Measurements from ENCODE around the gene PCBP3.

PCBP3 gene

GRCh38 chr21:45940091-45940490, 296.6 kb downstream of the PCBP3 start:
- TF ChIP-seq, protein P1, sequence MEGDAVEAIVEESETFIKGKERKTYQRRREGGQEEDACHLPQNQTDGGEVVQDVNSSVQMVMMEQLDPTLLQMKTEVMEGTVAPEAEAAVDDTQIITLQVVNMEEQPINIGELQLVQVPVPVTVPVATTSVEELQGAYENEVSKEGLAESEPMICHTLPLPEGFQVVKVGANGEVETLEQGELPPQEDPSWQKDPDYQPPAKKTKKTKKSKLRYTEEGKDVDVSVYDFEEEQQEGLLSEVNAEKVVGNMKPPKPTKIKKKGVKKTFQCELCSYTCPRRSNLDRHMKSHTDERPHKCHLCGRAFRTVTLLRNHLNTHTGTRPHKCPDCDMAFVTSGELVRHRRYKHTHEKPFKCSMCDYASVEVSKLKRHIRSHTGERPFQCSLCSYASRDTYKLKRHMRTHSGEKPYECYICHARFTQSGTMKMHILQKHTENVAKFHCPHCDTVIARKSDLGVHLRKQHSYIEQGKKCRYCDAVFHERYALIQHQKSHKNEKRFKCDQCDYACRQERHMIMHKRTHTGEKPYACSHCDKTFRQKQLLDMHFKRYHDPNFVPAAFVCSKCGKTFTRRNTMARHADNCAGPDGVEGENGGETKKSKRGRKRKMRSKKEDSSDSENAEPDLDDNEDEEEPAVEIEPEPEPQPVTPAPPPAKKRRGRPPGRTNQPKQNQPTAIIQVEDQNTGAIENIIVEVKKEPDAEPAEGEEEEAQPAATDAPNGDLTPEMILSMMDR (IDR thresholded peaks at IDR 0.05; ENCODE audit: low read depth, low read length, missing control alignments) = no peak
- no peak overlapping the region for H3K4me3 ChIP-seq (replicated peaks; ENCODE audit: low read depth, low read length)
- DNase-seq (ENCODE audit: extremely low read depth, low read depth) = no peak

GRCh38 chr21:45940621-45941337, 297.3 kb downstream of the PCBP3 start:
- no peak for DNase-seq (ENCODE audit: extremely low read depth, low read depth)
- TF ChIP-seq, protein P1 (IDR thresholded peaks at IDR 0.05; ENCODE audit: low read depth, low read length, missing control alignments) = no peak

DNA sequence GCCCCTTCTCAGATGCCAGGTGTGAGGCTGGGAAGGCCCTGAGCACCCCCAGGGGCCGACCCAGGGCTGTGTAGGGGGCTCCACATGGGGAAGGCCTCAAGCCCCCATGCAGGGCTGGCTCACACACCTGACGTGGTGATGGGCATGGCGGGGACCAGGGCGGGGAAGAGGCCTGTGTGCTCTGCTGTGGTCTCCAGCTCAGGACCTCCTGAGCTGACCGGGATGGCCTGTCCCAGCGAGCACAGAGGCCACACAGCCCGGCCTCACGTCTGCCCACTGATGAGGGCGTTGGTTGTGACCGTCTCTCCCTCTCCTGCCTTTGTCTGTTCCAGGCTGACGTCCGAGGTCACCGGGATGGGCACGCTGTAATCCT, 297.8 kb downstream of the PCBP3 start:
- TF ChIP-seq, protein P1 (IDR thresholded peaks at IDR 0.05; ENCODE audit: low read depth, low read length, missing control alignments) = no peak
- no peak for DNase-seq (ENCODE audit: extremely low read depth, low read depth)
- no peak overlapping the region for H3K4me3 ChIP-seq (replicated peaks; ENCODE audit: low read depth, low read length)

More at GRCh38 chr21:45940621-45941337, 297.3 kb downstream of the PCBP3 start:
- H3K4me3 ChIP-seq (replicated peaks; ENCODE audit: low read depth, low read length) = no peak overlapping the region

DNA sequence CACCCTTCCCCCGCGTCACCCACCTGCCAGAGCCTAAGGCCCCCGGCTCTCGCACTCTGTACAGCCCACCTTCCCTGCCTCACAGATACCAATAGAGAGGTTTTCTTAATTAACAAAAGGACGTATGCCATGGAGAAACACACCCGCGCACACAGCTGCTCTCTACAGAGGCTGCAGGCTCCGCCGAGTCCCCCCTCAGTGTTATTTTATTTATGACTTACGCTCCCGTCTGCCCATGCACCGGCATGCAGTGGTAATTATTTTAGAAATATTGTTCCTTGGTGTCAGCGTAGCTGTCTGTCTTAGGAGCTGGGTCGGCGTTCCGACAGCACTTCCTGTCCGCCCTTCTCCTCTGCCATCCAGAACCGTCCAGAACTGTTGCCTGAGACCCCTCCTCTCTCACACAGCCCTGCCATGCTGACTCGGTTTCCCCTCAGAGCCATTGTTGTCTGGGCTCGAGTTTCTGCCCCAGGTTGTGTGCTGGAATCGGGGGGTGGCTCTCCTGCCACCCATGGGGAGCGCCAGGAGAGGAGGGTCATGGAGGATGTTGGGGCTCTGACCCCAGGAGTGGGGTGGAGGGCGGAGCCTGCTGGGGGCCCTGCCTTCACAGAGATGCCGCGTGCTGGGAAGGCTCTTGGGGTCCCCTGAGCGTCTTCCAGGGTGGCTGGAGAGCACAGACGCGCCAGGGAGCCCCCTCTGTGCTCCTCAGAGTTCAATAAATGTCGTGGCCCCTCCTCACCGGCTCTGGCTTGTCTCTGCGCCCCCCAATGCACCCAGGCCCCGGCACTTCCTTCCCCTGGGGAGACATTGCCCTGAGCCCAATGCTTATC, 298.4 kb downstream of the PCBP3 start:
- no peak overlapping the region for H3K4me3 ChIP-seq (replicated peaks; ENCODE audit: low read depth, low read length)
- TF ChIP-seq, protein P1 (IDR thresholded peaks at IDR 0.05; ENCODE audit: low read depth, low read length, missing control alignments) = no peak
- no peak for DNase-seq (ENCODE audit: extremely low read depth, low read depth)

- no peak for DNase-seq (ENCODE audit: extremely low read depth, low read depth)
- TF ChIP-seq, protein P1 (IDR thresholded peaks at IDR 0.05; ENCODE audit: low read depth, low read length, missing control alignments) = no peak
- no peak overlapping the region for H3K4me3 ChIP-seq (replicated peaks; ENCODE audit: low read depth, low read length)
These were observed 299.5 kb downstream of the PCBP3 start for GRCh38 chr21:45942755-45943629.

Data from HFF-Myc (cell line).